Superior temporal gyrus (tissue), 1 donor: Measurements from ENCODE around the gene RADIL.

Experiments
- DNase-seq: peaks from one replicate; pipeline ENCODE4 v3.0.0-alpha.2; 2016; ENCODE audit errors: extremely low spot score

RADIL gene

DNA sequence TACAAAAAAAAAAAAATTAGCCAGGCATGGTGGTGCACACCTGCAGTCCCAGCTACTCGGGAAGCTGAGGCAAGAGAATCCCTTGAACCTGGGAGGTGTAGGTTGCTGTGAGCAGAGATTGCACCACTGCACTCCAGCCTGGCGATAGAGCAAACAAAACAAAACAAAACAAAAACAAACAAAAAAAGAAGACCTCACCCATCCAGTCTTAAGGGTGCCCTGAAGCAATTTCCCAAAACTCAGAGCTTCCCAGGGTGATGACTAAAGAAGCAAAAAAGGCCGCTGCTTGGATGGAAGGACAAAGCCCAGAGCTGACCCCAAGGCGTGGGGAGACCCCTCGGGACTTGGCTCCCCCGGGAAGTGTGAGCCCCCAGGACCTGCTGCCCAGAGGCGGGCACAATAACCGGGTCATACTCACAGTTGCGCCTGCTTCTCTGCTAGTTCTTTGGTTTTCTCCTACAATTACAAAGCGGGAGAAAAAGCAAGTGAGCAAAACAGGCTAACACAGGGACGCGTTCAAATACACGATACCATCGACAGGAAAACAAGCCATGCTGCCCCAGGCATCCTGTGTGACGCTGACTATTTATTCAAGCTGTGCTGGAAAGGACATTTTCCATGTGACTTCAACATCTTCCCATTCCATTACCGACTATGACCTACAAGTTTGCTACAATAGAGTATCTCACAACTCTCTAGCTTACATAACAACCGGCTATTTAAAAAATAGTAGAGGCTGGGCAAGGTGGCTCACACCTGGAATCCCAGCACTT lies 51.6 kb downstream of the RADIL start:
- DNase-seq, result no peak

DNA sequence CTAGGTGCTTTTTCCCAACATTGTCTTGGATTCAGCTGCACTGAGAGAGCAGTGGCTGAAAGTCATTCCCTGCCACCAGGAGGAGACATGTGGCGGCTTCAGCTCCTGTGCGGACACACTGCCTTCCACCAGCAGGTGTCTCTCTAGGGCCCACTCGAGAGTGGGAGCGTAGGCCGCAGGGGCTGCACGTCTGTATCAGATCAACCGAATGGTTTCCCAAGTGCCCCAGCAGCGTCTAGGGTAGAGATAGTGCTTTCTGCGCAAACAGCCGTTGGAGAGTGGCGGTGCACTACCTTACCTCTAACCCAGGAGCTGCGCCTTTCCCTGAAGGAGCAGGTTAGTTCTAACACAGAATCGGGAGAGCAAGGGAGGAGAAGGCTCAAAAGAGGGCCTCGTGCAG lies 53.3 kb downstream of the RADIL start:
- peak; percentile 39 for DNase-seq

DNA sequence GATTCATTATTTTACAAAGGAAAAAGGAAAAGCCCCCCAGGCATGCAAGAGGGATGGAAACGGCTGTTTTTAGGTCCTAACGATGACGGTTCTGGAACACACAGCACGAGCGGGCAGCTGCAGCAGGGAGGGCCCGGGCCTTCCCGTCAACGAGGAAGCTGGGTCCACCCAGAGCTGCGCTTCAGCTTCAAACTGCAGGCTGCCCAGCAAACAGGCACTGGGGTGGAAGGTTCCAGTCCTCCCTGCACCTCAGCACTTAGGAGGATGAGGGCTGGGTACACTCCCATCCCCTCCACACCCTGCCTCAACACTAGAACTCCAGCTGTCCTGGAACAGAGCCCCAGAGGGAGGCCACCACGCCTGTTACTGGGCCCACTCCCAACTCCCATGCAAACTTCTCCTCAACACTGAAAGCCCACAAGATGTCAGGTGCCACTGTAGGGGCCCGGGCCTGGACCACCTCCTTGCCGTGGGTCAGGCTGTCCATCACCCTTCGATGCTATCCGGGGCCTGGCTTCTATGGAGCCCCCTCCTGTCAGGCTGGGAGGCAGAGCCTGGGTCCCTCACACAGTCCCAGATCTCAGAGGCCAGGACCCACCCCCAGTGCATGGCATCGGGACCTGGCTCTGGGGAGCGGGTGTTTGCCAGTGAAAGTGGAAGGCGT lies 54.7 kb downstream of the RADIL start:
- DNase-seq, result no peak

DNA sequence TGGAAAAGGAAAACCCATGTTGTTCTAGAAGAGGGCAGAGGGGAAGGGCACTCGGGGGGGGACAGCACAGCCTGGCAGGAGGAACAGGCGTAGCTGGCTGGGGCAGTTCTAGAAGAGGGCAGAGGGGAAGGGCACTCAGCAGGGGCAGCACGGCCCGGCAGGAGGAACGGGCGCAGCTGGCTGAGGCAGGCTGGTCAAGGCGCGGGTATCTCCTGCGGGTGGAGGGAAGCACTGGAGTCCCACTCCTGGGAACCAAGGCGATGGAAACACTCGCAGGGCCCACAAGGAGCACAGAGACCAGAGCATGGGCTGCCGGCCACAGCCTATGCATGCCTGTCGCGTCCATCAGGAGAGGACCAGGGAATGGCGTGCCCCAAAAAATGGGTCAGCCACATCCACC lies 58.4 kb downstream of the RADIL start:
- no peak for DNase-seq

DNA sequence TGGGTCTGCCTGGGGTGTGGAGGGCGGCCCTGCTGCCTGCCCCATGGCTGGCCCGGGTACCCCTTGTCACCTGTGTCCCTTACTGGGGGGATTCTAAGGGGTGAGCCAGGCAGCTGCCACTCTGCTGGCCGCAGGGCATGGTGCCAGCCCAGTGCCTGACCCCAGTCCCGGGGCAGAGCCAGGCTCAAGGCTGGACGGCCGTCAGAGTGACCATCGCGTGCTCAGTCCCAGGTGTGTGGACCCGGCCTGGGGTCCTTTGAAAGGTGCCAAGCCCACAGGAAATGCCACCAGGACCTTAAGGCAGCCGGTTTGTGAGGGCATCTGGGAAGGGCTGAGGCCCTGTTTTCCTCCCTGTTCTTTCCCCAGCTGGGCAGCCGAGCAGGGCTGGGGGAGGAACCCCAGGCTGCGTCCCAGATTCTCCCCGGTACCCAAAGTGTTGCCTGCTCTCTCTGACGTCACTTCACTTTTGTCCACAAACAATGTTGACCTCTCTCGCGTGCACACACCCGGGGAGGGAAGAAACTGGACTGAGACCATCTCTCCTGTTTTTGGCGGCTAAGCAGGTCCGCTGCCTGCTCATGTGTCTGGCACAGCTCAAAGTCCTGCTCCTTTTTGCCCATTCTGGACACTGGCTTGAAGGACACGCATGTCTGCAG lies 59.3 kb downstream of the RADIL start:
- no peak for DNase-seq

DNA sequence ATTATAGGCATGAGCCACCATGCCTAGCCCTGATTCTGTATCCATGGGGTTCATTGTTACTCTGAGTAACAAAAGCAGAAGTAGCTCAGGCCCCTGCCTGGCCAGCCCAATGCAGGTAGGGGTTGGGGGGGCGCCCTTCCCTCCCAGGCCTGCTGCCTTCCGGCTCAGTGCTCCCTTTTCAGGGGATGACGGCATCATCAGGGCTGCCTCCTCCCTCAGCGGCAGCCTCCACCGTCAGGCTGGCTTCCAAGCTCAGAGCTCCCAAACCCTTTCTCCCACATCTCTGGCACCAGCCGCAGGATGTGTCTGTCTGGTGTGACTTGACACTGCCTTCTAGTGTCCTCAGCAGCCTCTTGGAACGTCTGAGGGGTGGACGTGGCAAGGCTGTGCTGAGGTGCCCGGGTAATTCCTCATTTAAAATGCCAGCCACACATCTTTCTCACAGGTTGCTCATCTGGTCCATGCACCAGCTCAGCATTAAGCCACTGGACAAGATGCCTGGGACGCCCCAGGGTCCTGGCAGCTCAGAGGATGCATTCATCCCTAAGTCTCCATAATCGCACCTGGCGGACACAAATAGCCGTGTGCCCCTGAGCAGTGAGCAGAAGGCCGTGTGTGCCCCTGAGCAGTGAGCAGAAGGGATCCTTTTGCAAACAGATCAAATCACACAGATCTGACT lies 59.9 kb downstream of the RADIL start:
- DNase-seq, result no peak

DNA sequence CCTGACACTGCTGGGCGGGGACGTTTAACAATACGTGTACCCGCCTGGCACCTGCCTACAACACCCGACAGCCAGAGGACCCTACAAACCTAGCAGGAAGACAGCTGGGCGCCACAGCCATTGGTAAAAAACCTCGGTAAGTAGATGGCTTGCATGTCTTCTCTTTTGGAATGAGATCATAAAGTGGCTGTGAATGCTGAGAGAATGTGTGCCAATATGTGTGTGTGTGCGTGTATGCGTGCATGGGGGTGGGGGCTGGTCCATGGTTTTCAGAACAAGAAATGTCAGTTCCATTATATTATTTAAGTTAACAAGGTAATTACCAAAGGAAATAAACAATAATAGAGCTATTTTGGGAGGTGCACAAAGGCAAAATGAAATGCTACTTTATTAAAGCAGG lies 60.8 kb downstream of the RADIL start:
- no peak for DNase-seq

DNA sequence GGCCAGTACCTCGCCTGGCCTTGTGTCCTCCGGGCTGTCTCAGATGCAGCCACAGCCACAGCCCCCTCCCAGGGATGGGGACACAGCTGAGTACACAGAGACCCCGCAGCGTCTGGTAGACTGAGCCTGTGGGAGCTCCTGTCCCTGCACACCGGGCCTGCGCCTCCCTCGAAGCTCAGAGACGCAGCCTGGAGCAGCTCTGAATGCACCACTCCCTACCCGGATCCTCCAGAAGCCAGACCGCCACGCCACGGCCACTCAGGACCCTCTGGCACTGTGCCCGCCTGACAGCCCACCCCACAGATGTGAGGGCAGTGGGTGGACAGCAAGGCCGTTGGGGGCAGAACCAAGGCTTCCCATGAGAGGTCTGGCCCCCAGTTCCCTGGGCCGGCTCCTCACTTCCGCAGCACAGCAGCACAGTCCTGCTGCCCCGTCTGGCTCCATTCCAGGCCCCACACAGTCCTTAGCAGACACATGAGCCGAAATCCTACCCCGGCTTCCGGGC lies 62.5 kb downstream of the RADIL start:
- no peak for DNase-seq

DNA sequence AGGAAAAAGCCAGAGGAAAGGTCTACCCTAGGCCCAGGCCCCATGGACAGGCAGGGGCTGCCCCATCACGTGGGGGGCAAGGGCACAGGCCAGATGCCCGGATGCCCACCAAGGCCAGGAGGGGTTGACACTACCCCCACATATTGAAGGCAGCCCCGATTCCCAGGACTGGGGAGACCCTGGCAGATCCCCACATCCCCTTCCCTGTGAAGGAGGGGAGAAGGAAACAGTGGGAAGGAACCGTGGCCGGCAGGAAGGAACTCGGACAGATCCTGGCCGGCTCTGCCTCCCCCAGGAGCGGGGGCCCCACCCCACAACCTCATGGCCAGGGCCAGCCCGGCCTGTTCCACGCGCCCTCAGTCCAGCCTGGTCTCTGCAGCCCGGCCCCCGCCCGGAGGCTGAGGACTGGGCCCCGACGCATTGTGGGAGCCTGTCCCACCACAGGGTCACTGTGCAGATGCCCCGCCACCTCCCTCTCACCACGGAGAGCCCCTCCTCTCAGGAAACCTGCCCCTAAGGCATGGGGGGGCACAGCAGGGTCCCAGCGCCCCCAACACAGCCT lies 63.0 kb downstream of the RADIL start:
- DNase-seq, result no peak

DNA sequence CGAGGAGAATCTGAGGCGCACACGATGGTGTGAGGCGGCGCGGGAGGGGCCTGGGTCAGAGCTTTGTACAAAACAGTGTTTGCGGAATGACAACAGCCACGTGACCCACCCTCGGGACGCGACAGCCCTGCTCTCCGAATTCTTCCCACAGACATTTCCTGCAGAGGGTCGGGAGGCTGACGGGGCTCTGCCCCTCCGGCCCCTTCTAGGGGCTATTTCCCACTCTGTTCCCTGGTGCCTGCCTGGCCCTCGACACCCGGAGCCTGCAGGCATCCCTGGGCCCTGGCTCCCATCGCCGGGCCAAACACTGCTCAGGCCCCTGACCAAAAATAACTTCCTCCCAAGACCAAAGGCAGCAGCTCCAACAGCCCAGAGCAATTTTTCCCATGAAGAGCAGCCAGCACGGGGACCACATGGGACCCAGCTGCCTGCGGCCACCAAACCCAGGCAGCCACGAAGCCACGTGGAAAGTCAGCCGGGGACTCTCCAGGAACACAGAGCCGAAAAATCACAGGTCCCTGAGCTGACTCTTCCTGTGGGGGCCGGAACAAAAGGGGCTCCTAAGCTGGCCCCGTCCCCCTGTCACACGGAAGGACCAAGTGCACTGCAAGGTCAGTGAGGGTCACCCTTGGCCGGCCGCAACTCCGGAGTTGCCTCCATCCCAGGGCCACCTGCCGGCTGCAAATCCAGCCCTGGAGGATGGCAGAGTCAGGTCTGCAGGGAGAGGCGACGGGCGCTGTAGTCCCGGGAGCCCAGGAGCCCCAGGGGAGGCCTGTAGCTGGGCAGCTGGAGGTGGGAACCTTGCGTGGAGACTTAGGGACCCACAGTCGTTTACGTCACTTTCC lies 63.7 kb downstream of the RADIL start:
- DNase-seq, result no peak

DNA sequence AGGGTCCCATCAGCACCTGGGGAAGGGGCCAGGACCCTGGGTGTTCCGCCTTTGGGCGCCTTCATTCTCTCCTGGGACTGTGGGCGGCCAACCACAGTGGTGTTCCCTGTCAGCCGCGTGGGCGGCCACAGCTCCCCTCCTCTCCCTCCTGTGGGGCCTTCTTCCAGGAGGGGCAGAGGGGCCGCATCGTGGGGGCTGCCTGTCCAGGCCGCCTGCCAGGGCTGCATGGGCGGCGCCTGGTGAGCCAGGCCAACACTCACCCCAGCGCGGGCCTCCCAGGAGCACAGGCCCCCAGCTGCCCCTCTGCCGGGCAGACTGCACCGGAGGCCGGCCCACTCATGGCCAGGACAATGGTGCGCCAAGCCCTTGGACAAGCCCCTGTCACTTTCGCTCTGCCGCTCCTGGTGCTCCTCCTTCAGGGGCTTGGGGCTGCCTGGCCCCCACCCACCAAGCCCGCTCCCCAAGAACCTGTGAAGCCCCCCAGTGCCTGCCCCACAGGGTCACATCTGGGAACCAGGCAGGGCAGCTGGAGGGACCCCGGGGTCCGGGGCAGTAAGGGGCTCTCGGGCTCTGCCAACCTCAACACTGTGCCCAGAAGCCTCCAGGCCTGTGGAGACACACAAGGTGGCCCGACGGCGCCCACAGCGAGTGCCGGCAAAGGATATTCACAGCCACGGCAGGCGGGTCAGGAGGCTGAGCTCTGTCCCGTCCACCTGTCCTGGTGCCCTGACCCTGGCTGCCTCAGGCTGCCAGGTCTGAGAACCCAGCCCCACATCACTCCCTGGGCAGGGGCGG lies 65.3 kb downstream of the RADIL start:
- no peak for DNase-seq

DNA sequence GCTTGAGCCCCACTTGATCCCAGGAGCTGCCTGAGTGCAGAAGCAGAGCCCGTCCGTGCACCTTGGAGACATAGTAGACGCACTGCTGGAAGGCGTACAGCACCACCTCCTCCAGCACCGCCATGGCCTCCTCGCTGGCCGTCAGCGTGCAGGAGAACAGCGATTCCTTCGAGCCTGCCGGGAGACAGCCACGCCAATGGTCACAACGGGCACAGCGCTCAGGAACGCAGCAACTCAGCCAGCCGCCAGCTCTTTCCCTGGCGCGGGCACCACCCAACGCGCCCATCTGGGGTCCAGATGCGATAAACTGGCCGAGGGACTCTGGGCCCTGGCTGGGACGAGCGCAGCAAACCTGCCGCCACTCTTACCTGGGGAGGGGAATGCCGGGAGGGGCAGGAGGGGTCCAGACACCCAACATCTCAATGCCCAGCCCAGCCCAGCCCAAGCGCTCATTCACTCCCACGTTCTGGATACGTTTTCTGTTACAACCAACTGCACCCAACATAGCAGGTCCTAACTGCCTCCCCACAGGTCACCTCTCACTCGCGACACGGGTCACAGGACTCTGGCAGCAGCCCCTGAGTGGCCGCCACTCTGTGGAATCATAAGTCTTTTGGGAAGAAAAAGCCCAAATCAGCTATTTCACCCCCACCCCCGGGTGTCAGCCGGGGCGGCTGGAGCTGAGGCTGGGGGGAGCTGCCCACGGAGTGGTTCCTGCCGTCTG lies 66.2 kb downstream of the RADIL start:
- no peak for DNase-seq

DNA sequence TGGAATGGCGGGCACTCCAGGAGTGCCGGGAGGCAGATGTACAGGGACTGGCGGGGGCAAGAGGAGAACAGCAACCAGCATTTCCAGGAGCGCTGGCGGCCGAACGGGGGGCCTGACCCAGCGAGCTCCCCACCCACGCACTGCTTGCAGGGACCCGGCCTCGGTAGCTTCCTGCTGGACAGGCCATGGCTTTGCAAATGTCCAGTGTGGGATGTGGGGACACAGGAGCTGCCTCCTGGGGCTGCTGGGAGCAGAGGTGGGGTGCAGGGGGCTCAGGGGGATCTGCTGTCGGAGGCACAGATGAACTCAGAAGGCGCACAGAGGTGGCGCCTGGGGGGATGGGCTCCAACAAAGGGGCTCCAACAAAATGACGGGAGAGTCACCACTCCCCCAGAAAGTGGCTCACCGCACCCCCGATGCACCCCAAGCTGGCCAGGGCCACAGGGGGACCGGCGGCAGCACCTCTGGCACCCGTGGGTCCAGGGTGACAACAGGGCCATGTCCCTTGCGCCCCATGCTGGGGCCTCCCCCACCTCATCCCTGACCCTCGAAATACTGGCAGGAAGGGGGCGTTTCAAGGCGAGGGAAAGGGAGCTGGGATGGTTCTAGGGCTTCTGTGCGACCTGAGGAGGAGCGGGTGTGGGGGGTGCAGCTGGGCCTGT lies 67.0 kb downstream of the RADIL start:
- no peak for DNase-seq

DNA sequence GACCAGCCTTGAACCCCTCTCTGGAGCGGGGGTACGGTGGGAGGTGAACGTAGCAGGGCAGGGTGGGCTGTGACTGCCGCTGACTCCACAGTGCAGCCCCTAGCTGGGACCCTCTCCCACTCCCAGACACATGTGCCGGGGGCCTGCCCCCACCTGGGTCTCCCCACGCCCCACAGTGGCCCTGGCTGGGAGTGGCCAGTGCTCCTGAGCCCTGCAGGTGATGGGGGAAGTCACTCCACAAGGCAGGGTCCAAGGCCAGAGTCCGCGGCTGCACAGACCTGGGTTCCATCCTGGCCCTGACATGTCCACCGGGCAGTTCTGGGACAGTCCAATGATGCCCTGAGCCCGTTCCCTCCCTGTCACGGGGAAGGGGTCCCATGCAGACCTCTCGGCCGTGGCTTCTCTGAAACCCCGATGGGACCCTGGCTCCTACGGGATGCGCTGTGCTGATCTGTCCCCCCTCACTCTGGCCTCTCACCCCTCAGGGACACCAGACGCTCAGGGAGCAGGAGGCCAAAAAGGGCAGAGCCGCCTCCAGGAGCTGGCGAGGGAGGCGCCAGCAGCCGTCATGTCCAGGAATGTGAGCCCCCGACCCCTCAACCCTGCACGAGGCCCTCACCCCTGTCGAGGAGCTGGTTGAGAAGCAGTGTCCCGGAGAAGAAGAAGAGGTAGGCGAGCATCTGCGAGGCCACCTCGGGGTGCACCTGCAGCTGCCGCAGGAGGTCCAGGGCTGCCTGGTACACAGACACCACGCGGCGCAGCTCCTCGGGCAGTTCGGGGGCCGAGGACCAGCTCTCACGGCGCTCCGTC lies 67.7 kb downstream of the RADIL start:
- DNase-seq, result no peak

DNA sequence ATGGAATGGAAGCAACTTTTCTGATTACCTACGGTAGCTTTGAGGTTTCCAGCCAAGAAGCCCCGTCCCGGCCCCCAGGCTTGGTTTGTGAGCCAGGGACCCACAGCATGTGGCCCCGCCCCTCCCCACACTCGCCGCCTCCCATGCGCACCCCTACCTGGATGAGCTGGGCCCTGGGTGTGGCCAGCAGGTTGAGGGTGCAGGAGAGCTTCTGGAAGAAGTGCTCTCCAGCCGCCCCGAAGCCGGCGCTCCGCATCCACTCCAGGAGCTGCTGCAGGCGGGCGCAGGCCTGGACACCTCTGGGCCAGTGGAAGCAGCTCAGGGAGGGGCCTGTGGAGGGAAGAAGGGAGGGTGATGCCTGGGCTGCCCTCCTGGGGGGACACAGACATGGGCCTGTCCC lies 68.4 kb downstream of the RADIL start:
- DNase-seq, result no peak

DNA sequence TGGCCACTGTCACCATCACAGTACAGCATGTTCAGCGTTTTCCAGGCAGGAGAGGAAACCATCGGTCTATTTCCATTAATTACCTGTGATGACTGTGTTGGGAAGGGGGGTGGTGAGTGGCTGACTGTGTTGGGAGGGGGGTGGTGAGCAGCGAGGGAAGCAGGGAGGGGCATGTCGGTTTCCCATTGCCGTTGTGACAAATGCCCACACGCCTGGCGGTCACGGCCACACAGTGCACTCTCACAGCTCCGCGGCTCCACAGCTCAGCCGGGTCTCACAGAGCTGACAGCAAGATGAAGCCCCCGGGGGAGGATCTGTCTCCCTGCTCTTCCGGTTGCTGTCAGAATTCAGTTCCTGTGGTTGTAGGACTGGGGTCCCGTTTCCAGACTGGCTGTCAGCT lies 69.1 kb downstream of the RADIL start:
- DNase-seq, result no peak

DNA sequence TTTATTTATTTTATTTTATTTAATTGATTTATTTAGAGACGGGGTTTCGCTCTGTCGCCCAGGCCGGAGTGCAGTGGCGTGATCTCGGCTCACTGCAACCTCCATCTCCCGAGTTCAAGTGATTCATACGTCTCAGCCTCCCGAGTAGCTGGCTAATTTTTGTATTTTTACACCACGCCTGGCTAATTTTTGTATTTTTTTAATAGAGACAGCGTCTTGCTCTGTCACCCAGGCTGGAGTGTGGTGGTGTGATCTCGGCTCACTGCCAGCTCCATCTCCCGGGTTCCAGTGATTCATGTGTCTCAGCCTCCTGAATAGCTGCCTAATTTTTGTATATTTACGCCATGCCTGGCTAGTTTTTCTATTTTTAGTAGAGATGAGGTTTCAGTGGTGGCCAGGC lies 73.8 kb downstream of the RADIL start:
- no peak for DNase-seq

DNA sequence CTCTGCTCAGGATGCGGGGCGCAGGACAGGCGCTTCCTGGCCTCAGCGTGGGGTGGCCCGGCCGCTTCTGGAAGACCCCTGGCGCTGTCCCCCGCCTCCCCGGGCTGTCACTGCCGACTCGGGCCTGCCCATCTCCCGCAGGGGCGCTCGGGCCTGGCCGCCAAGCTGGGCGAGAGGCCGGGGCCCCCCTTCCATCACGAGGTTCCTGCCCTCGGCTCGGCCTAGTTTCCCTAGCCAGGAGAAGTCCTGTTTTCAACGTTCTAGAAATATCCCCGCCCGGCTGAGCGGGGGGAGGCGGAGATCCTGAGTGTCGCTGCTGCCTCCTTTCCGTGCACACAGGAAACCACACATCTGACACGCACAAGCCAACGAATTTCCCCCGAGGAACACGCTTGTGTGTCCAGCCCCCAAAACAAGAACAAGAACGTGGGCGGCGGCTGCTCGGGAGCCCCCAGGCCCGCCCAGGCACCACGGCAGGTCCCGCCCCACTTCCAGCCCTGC lies 74.4 kb downstream of the RADIL start:
- no peak for DNase-seq
